Cardiac muscle cell (in vitro differentiated cells and primary cell): ENCODE results near the gene NPLOC4. TPM values are rescaled to one million over a fixed set of nuclear protein-coding genes. Genes with fewer than 3 reads are reported as not detected.
"Not testable (repeated sequence)": the region's sequence is repeated elsewhere in the genome, so short reads cannot be mapped to it uniquely, and the experiment has no call there.

Source experiments
- DNase-seq, 2 donors: peaks; one replicate each; pipeline versions ENCODE4 v3.0.0 to v3.0.0-alpha.2; 2010 to 2017; ENCODE audit warnings: low read depth in 1 of 2, low spot score in 1 of 2
- H3K27ac ChIP-seq: fragments of 200-600 bp; sonication (generic); 2 replicates; pipeline ENCODE4 v1.5.1; 2016
- H3K27me3 ChIP-seq: fragments of 200-600 bp; sonication (generic); 2 replicates; pipeline ENCODE4 v1.6.0; 2016; ENCODE audit warnings: control low read depth
- H3K36me3 ChIP-seq: fragments of 200-600 bp; sonication (generic); 2 replicates; pipeline ENCODE4 v1.5.1; 2016; ENCODE audit warnings: control low read depth
- H3K4me1 ChIP-seq: fragments of 200-600 bp; sonication (generic); 2 replicates; pipeline ENCODE4 v1.8.1; 2017; ENCODE audit warnings: low read depth, mild to moderate bottlenecking, mixed run types
- H3K4me3 ChIP-seq: fragments of 200-600 bp; sonication (generic); 2 replicates; pipeline ENCODE4 v1.5.1; 2016; ENCODE audit warnings: mild to moderate bottlenecking
- H3K9me3 ChIP-seq: fragments of 200-600 bp; sonication (generic); 2 replicates; pipeline ENCODE4 v1.5.1; 2017; ENCODE audit warnings: low read depth, mild to moderate bottlenecking, control low read depth
- CTCF ChIP-seq: IDR thresholded peaks from 2 replicates; pipeline ENCODE4 v1.5.1; 2012; ENCODE audit warnings: low read depth, mild to moderate bottlenecking, low read length
- polyA plus RNA-seq: library from polyadenylated mRNA; unstranded; fragments of >200 nt; fragmentation: Nextera tagmentation; extraction: Ambion mirVana; gene quantifications from 2 replicates; pipeline ENCODE4 v1.2.1, GENCODE V29; 2016
- total RNA-seq: library from RNA; depleted of rRNA; stranded (reverse); fragments of >200 nt; gene quantifications from 2 replicates; pipeline ENCODE4 v1.2.3, GENCODE V29; 2016

Gene NPLOC4
- total and polyA plus RNA-seq, 2 experiments from 2014 or later: 51.5 to 53.8 TPM

- TF ChIP-seq CTCF: no peak
- Histone ChIP-seq H3K36me3 (peaks cover 59% of the 10 kb centered on the region), H3K9me3 (no peaks in the 10 kb centered on the region), H3K27me3 (no peaks in the 10 kb centered on the region), H3K4me1 (no peaks in the 10 kb centered on the region), H3K27ac (no peak overlapping the region), H3K4me3 (no peak overlapping the region)
- DNase-seq: no peak
These were observed 47.3 kb downstream of the NPLOC4 start for GRCh38 chr17:81589612-81590011.

GRCh38 chr17:81586096-81586495 lies 50.8 kb downstream of the NPLOC4 start:
- no peak for DNase-seq
- H3K4me3 ChIP-seq: no peak overlapping the region
- no peak overlapping the region for H3K27ac ChIP-seq
- no peaks in the 10 kb centered on the region for H3K27me3 ChIP-seq
- no peaks in the 10 kb centered on the region for H3K4me1 ChIP-seq
- no peak for TF ChIP-seq CTCF
- H3K36me3 ChIP-seq: peaks cover 54% of the 10 kb centered on the region
- no peaks in the 10 kb centered on the region for H3K9me3 ChIP-seq

GRCh38 chr17:81584771-81585170 lies 52.1 kb downstream of the NPLOC4 start:
- H3K27me3 ChIP-seq, DNase-seq, H3K4me1 ChIP-seq, H3K27ac ChIP-seq, H3K4me3 ChIP-seq, H3K9me3 ChIP-seq: not testable (repeated sequence)
- H3K36me3 ChIP-seq: peaks cover 50% of the 10 kb centered on the region

GRCh38 chr17:81583589-81584342 lies 53.1 kb downstream of the NPLOC4 start:
- Histone ChIP-seq H3K9me3 (no peaks in the 10 kb centered on the region), H3K27me3 (no peaks in the 10 kb centered on the region), H3K27ac (no peak overlapping the region), H3K4me3 (no peak overlapping the region), H3K4me1 (peaks cover 6% of the 10 kb centered on the region), H3K36me3 (peaks cover 47% of the 10 kb centered on the region)
- no peak for TF ChIP-seq CTCF
- DNase-seq: no peak

- no peaks in the 10 kb centered on the region for H3K9me3 ChIP-seq
- peaks cover 37% of the 10 kb centered on the region for H3K36me3 ChIP-seq
- no peak overlapping the region for H3K27ac ChIP-seq
- peaks cover 6% of the 10 kb centered on the region for H3K4me1 ChIP-seq
- no peaks in the 10 kb centered on the region for H3K27me3 ChIP-seq
- no peak for DNase-seq
- no peak for TF ChIP-seq CTCF
- no peak overlapping the region for H3K4me3 ChIP-seq
These were observed 54.2 kb downstream of the NPLOC4 start for GRCh38 chr17:81582749-81583148.

- DNase-seq: no peak
- H3K4me3 ChIP-seq: no peak overlapping the region
- H3K36me3 ChIP-seq: peaks cover 35% of the 10 kb centered on the region
- H3K4me1 ChIP-seq: peaks cover 8% of the 10 kb centered on the region
- H3K27me3 ChIP-seq: no peaks in the 10 kb centered on the region
- no peak for TF ChIP-seq CTCF
- H3K27ac ChIP-seq: no peak overlapping the region
- H3K9me3 ChIP-seq: no peaks in the 10 kb centered on the region
These were observed 54.6 kb downstream of the NPLOC4 start for GRCh38 chr17:81582341-81582740.
